ENCODE results near the gene SPART.

SPART gene

GRCh38 chr13:36298535-36299068 lies 47.6 kb downstream of the SPART start:
- no peak overlapping the region for H3K27ac ChIP-seq (ENCODE audit: low read depth, low read length)

GRCh38 chr13:36297366-36298338 lies 48.5 kb downstream of the SPART start, which contains the start of gene CCDC169:
Gene CCDC169 (minus strand): TSS chr13:36297814. CDS start chr13:36297719, 95 bp downstream.
- no peak for TF ChIP-seq EZH2phosphoT487 (conservative IDR thresholded peaks at IDR 0.05; ENCODE audit: low read length)
- Histone ChIP-seq H3K4me3 (ENCODE audit: insufficient read depth, low read length, poor library complexity, severe bottlenecking) (no peak within 1 kb of the TSS), H3K9me2 (replicated peaks; ENCODE audit: insufficient read depth, low read length) (no peaks in the 10 kb centered on the region), H3K79me2 (ENCODE audit: insufficient read depth, low read length) (no peaks in the 10 kb centered on the region), H3K27ac (ENCODE audit: low read depth, low read length) (no peak within 1 kb of the TSS), H4K20me1 (ENCODE audit: low read depth, low read length) (no peaks in the 10 kb centered on the region), H3K9ac (ENCODE audit: low read length) (no peak within 1 kb of the TSS), H2AFZ (ENCODE audit: low read depth, low read length, severe bottlenecking) (no peak within 1 kb of the TSS), H3K4me2 (ENCODE audit: low read depth, low read length, poor library complexity, severe bottlenecking) (no peak within 1 kb of the TSS), H3K27me3 (ENCODE audit: low read length) (no peaks in the 10 kb centered on the region), H3F3A (ENCODE audit: insufficient read depth) (no peaks in the 10 kb centered on the region), H3K36me3 (ENCODE audit: low read length) (no peaks in the 10 kb centered on the region), H3K9me3 (ENCODE audit: insufficient read depth, low read length) (no peaks in the 10 kb centered on the region)

More at GRCh38 chr13:36298535-36299068, 47.6 kb downstream of the SPART start:
- Histone ChIP-seq H2AFZ (ENCODE audit: low read depth, low read length, severe bottlenecking) (no peak overlapping the region), H4K20me1 (ENCODE audit: low read depth, low read length) (no peaks in the 10 kb centered on the region), H3K4me3 (ENCODE audit: insufficient read depth, low read length, poor library complexity, severe bottlenecking) (no peak overlapping the region), H3K27me3 (ENCODE audit: low read length) (no peaks in the 10 kb centered on the region), H3K9ac (ENCODE audit: low read length) (no peak overlapping the region), H3K9me2 (replicated peaks; ENCODE audit: insufficient read depth, low read length) (no peaks in the 10 kb centered on the region), H3K4me2 (ENCODE audit: low read depth, low read length, poor library complexity, severe bottlenecking) (no peak overlapping the region), H3F3A (ENCODE audit: insufficient read depth) (no peaks in the 10 kb centered on the region), H3K9me3 (ENCODE audit: insufficient read depth, low read length) (no peaks in the 10 kb centered on the region), H3K79me2 (ENCODE audit: insufficient read depth, low read length) (no peaks in the 10 kb centered on the region), H3K36me3 (ENCODE audit: low read length) (no peaks in the 10 kb centered on the region)
- TF ChIP-seq CTCF (IDR thresholded peaks at IDR 0.05; ENCODE audit: insufficient read depth, low read length, poor library complexity, severe bottlenecking) (no peak), EZH2phosphoT487 (conservative IDR thresholded peaks at IDR 0.05; ENCODE audit: low read length) (no peak)

- TF ChIP-seq EZH2phosphoT487 (conservative IDR thresholded peaks at IDR 0.05; ENCODE audit: low read length): no peak
- TF ChIP-seq CTCF (IDR thresholded peaks at IDR 0.05; ENCODE audit: insufficient read depth, low read length, poor library complexity, severe bottlenecking): no peak
These were observed 52.1 kb downstream of the SPART start for GRCh38 chr13:36294096-36294495.

More at GRCh38 chr13:36294096-36294495, 52.1 kb downstream of the SPART start:
- Histone ChIP-seq H3K4me3 (ENCODE audit: insufficient read depth, low read length, poor library complexity, severe bottlenecking) (no peak overlapping the region), H3K27ac (ENCODE audit: low read depth, low read length) (no peak overlapping the region), H3F3A (ENCODE audit: insufficient read depth) (no peaks in the 10 kb centered on the region), H4K20me1 (ENCODE audit: low read depth, low read length) (no peaks in the 10 kb centered on the region), H3K9me2 (replicated peaks; ENCODE audit: insufficient read depth, low read length) (no peaks in the 10 kb centered on the region), H3K9me3 (ENCODE audit: insufficient read depth, low read length) (peaks cover 9% of the 10 kb centered on the region; the same call in 1 of the 2 replicates), H2AFZ (ENCODE audit: low read depth, low read length, severe bottlenecking) (no peak overlapping the region), H3K4me2 (ENCODE audit: low read depth, low read length, poor library complexity, severe bottlenecking) (no peak overlapping the region), H3K36me3 (ENCODE audit: low read length) (no peaks in the 10 kb centered on the region), H3K79me2 (ENCODE audit: insufficient read depth, low read length) (no peaks in the 10 kb centered on the region), H3K9ac (ENCODE audit: low read length) (no peak overlapping the region), H3K27me3 (ENCODE audit: low read length) (no peaks in the 10 kb centered on the region)

Data from SU-DHL-6 (cell line).